WTC11 (cell line): ENCODE data around the gene OTUD4.

Source experiments
- CTCF ChIP-seq: fragments of 200-600 bp; IDR thresholded peaks from 2 replicates; pipeline ENCODE4 v1.8.0; 2022; ENCODE audit warnings: antibody characterized with exemption
- FOXK1 ChIP-seq: sonication (generic); formaldehyde crosslinking; IDR thresholded peaks from 2 replicates; pipeline ENCODE4 v1.8.0; 2022; ENCODE audit warnings: mild to moderate bottlenecking, moderate library complexity, missing genetic modification reagents
- FOXP1 ChIP-seq: sonication (generic); formaldehyde crosslinking; IDR thresholded peaks from 2 replicates; pipeline ENCODE4 v1.8.0; 2022; ENCODE audit warnings: missing genetic modification reagents, mild to moderate bottlenecking, moderate library complexity, borderline replicate concordance
- NR1H2 ChIP-seq: sonication (generic); formaldehyde crosslinking; IDR thresholded peaks from 2 replicates; pipeline ENCODE4 v1.9.0; 2021; ENCODE audit warnings: mild to moderate bottlenecking, moderate library complexity, missing genetic modification reagents
- PRRX2 ChIP-seq: fragments of 250-450 bp; sonication (Bioruptor Pico); IDR thresholded peaks from 2 replicates; pipeline ENCODE4 v1.8.0; 2021; ENCODE audit warnings: mild to moderate bottlenecking
- USF1 ChIP-seq: sonication (generic); formaldehyde crosslinking; IDR thresholded peaks from 2 replicates; pipeline ENCODE4 v1.8.0; 2022; ENCODE audit warnings: mild to moderate bottlenecking, missing genetic modification reagents

- no peak for TF ChIP-seq CTCF
- no peak for TF ChIP-seq PRRX2 (CRISPR knock-in tag)
- TF ChIP-seq NR1H2 (CRISPR knock-in tag) = no peak
- TF ChIP-seq FOXP1 (CRISPR knock-in tag) = no peak
- TF ChIP-seq USF1 (CRISPR knock-in tag) = no peak
- no peak for TF ChIP-seq FOXK1 (CRISPR knock-in tag)
These were observed 83.0 kb downstream of the OTUD4 start for GRCh38 chr4:145097331-145097820.
